GM12878 (cell line): Measurements from ENCODE around the gene JAML. TPM values are rescaled to one million over a fixed set of nuclear protein-coding genes. Genes with fewer than 3 reads are reported as not detected.

Source experiments
- ATAC-seq: fragments of 200-7000 bp; cut with Tn5 transposase; 3 replicates; pipeline ENCODE4 v1.9.1; 2020; ENCODE audit warnings: mild to moderate bottlenecking, moderate library complexity
- BruUV-seq: library from RNA; stranded (reverse); fragments of 400-500 nt; replicated peaks from 2 replicates; lab custom pipeline; 2021; lab: Mats Ljungman, UMichigan
- CTCF ChIA-PET: fragments of 300-600 bp; sonication (Branson Sonifier 250); formaldehyde crosslinking; extraction: SDS; loops from one replicate; lab custom pipeline; 2021; ENCODE audit warnings: inconsistent platforms; lab: Yijun Ruan, JAX
- POLR2A ChIA-PET: fragments of 350-600 bp; formaldehyde crosslinking; extraction: SDS; loops from one replicate; lab custom pipeline; 2021; ENCODE audit warnings: inconsistent platforms; lab: Charles Lee
- RAD21 ChIA-PET: fragments of 300-600 bp; sonication (Branson Sonifier 250); formaldehyde crosslinking; loops from one replicate; lab custom pipeline; 2023; ENCODE audit warnings: antibody characterized with exemption; ENCODE audit not compliant: unreplicated experiment; lab: Charles Lee
- SMC1A ChIA-PET: fragments of 300-600 bp; sonication (Branson Sonifier 250); formaldehyde crosslinking; loops from one replicate; lab custom pipeline; 2023; ENCODE audit not compliant: unreplicated experiment, uncharacterized antibody; lab: Charles Lee
- DNase-seq: peaks from one replicate; pipeline ENCODE4 v3.0.0-alpha.2; 2011; ENCODE audit warnings: low read depth, low spot score
- FAIRE-seq: peaks from 3 replicates; lab custom pipeline; 2011; peaks lifted over from hg19 to GRCh38; lab: Jason Lieb, UNC
- H2AFZ ChIP-seq: 2 replicates; pipeline ENCODE4 v1.6.0; 2011; ENCODE audit warnings: low read depth, low read length, control low read depth; ENCODE audit not compliant: control insufficient read depth
- H3K27ac ChIP-seq: 2 replicates; pipeline ENCODE4 v1.5.1; 2011; ENCODE audit warnings: control low read depth; ENCODE audit not compliant: control insufficient read depth, insufficient read depth
- H3K27me3 ChIP-seq, 2 experiments: replicated peaks in 1 of 2; 2 replicates each; pipeline versions ENCODE4 v1.6.0 to v1.6.1; 2011; ENCODE audit warnings: low read length in 1 of 2; ENCODE audit not compliant: control insufficient read depth in 2 of 2, insufficient read depth in 2 of 2
- H3K36me3 ChIP-seq, 2 experiments: 2 replicates each; pipeline ENCODE4 v1.5.1; 2011; ENCODE audit warnings: low read length in 1 of 2; ENCODE audit not compliant: control insufficient read depth in 2 of 2, insufficient read depth in 2 of 2
- H3K4me1 ChIP-seq: 2 replicates; pipeline ENCODE4 v1.6.1; 2011; ENCODE audit warnings: mild to moderate bottlenecking, low read length, moderate library complexity, mixed read lengths; ENCODE audit not compliant: control insufficient read depth, insufficient read depth
- H3K4me2 ChIP-seq: 2 replicates; pipeline ENCODE4 v1.6.0; 2011; ENCODE audit warnings: control low read depth; ENCODE audit not compliant: control insufficient read depth, insufficient read depth
- H3K4me3 ChIP-seq: fragments of 200-600 bp; sonication (generic); 2 replicates; pipeline ENCODE4 v1.5.1; 2016
- H3K79me2 ChIP-seq: 2 replicates; pipeline ENCODE4 v1.6.0; 2011; ENCODE audit warnings: low read length; ENCODE audit not compliant: control insufficient read depth, insufficient read depth
- H3K9ac ChIP-seq: 2 replicates; pipeline ENCODE4 v1.8.0; 2011; ENCODE audit warnings: low read length, control low read depth, mixed read lengths; ENCODE audit not compliant: control insufficient read depth, insufficient read depth
- H3K9me3 ChIP-seq: replicated peaks from 3 replicates; pipeline ENCODE4 v1.5.1; 2011; ENCODE audit warnings: mild to moderate bottlenecking, low read length; ENCODE audit not compliant: control insufficient read depth, insufficient read depth
- H4K20me1 ChIP-seq: 2 replicates; pipeline ENCODE4 v1.6.0; 2011; ENCODE audit not compliant: control insufficient read depth, insufficient read depth
- CBX3 ChIP-seq: fragments of 200-600 bp; sonication (generic); IDR thresholded peaks from 2 replicates; pipeline ENCODE4 v1.6.1; 2016; ENCODE audit warnings: low read depth, borderline replicate concordance
- CTCF ChIP-seq, 3 experiments: IDR thresholded peaks in 2 of 3; conservative IDR thresholded peaks in 1 of 3; 2 replicates each; pipeline ENCODE4 v1.5.1; 2011; ENCODE audit warnings: low read depth in 3 of 3, low read length in 3 of 3, mild to moderate bottlenecking in 3 of 3, control low read depth in 2 of 3, moderate library complexity in 2 of 3, inconsistent platforms in 1 of 3, mixed read lengths in 1 of 3; ENCODE audit not compliant: control insufficient read depth in 2 of 3, insufficient read depth in 1 of 3; ENCODE audit errors: extremely low read depth in 1 of 3
- EZH2 ChIP-seq: IDR thresholded peaks from 2 replicates; pipeline ENCODE4 v1.6.1; 2012; ENCODE audit warnings: low read depth, mild to moderate bottlenecking, control low read depth, inconsistent platforms, low read length, borderline replicate concordance; ENCODE audit not compliant: control insufficient read depth
- GATAD2B ChIP-seq: fragments of 450-650 bp; conservative IDR thresholded peaks from 2 replicates; pipeline ENCODE4 v1.6.1; 2017; ENCODE audit warnings: low read depth, mild to moderate bottlenecking, moderate library complexity
- HDAC2 ChIP-seq: fragments of 200-600 bp; sonication (generic); IDR thresholded peaks from 2 replicates; pipeline ENCODE4 v1.6.1; 2017
- IKZF1 ChIP-seq: fragments of 450-650 bp; conservative IDR thresholded peaks from 2 replicates; pipeline ENCODE4 v1.6.1; 2017; ENCODE audit warnings: antibody characterized with exemption, mild to moderate bottlenecking
- IKZF2 ChIP-seq, 2 experiments: fragments of 450-650 bp; IDR thresholded peaks; 2 replicates each; pipeline ENCODE4 v1.6.1; 2017; ENCODE audit warnings: mild to moderate bottlenecking in 2 of 2, moderate library complexity in 2 of 2
- JUND ChIP-seq: IDR thresholded peaks from 2 replicates; pipeline ENCODE4 v1.6.1; 2012; ENCODE audit warnings: low read depth, mild to moderate bottlenecking, low read length, improper control_type of control experiment, moderate library complexity
- MEF2B ChIP-seq: fragments of 450-650 bp; IDR thresholded peaks from 2 replicates; pipeline ENCODE4 v1.6.1; 2018; ENCODE audit warnings: mild to moderate bottlenecking, moderate library complexity; ENCODE audit not compliant: partially characterized antibody, poor library complexity, severe bottlenecking
- NBN ChIP-seq: fragments of 450-650 bp; IDR thresholded peaks from 2 replicates; pipeline ENCODE4 v1.6.1; 2016
- NFYB ChIP-seq: IDR thresholded peaks from 2 replicates; pipeline ENCODE4 v1.6.1; 2011; ENCODE audit warnings: low read depth, mild to moderate bottlenecking, low read length, improper control_type of control experiment, moderate library complexity; ENCODE audit not compliant: insufficient read depth
- NR2F1 ChIP-seq: fragments of 450-650 bp; conservative IDR thresholded peaks from 2 replicates; pipeline ENCODE4 v1.6.1; 2017; ENCODE audit warnings: mild to moderate bottlenecking
- POLR2A ChIP-seq: IDR thresholded peaks from 2 replicates; pipeline ENCODE4 v1.6.1; 2011; ENCODE audit warnings: low read depth, mild to moderate bottlenecking, low read length
- RB1 ChIP-seq: fragments of 450-650 bp; formaldehyde crosslinking; IDR thresholded peaks from 2 replicates; pipeline ENCODE4 v1.6.1; 2017; ENCODE audit warnings: mild to moderate bottlenecking, borderline replicate concordance
- RELB ChIP-seq: fragments of 450-650 bp; IDR thresholded peaks from 2 replicates; pipeline ENCODE4 v1.6.1; 2017; ENCODE audit warnings: low read depth, mild to moderate bottlenecking, moderate library complexity
- RUNX3 ChIP-seq: IDR thresholded peaks from 2 replicates; pipeline ENCODE4 v1.6.1; 2012; ENCODE audit warnings: low read length, inconsistent platforms
- SMC3 ChIP-seq: IDR thresholded peaks from 2 replicates; pipeline ENCODE4 v1.6.1; 2011; ENCODE audit warnings: low read length, improper control_type of control experiment, borderline replicate concordance
- YY1 ChIP-seq: IDR thresholded peaks from 2 replicates; pipeline ENCODE4 v1.6.1; 2011; ENCODE audit warnings: low read depth, mild to moderate bottlenecking, low read length
- ZNF207 ChIP-seq: fragments of 450-650 bp; IDR thresholded peaks from 2 replicates; pipeline ENCODE4 v1.6.1; 2014; ENCODE audit warnings: antibody characterized with exemption, mild to moderate bottlenecking, borderline replicate concordance
- ZSCAN29 ChIP-seq: fragments of 450-650 bp; IDR thresholded peaks from 2 replicates; pipeline ENCODE4 v1.6.1; 2017; ENCODE audit warnings: mild to moderate bottlenecking, moderate library complexity
- WGBS: methylation state at CpG from one replicate; pipeline ENCODE4 v1.1.6; 2016; ENCODE audit warnings: low lambda C conversion rate; ENCODE audit not compliant: insufficient replicate concordance, insufficient coverage; ENCODE audit errors: missing lambda C conversion rate; 5-methylcytosine and 5-hydroxymethylcytosine counted together
- in situ Hi-C: fragments of 300-500 bp; cut with MboI; formaldehyde crosslinking; loops from 9 replicates; pipeline ENCODE4 v1.14.3; 2018; ENCODE audit warnings: mixed read lengths
- intact Hi-C: fragments of 100-400 bp; cut with micrococcal nuclease; formaldehyde crosslinking; loops from one replicate; pipeline ENCODE4 v1.14.2; 2022; ENCODE audit not compliant: unreplicated experiment
- polyA plus RNA-seq, 11 experiments: library from polyadenylated mRNA; depleted of rRNA in 4 of 11; unstranded in 6 of 11; stranded (reverse) in 5 of 11; fragments of >200 nt; fragmentation: Nextera tagmentation in 4 of 11; fragmentation: Illumina TruSeq in 1 of 11; extraction: Ambion mirVana in 4 of 11; extraction: Trizol in 1 of 11; gene quantifications; 1 replicate in 1 of 11; 2 replicates in 10 of 11; pipeline versions ENCODE4 v1.2.1 to v1.2.3, GENCODE V29; 2011 to 2016; ENCODE audit warnings: inconsistent platforms in 2 of 11, missing spikeins in 2 of 11, low read depth in 1 of 11
- total RNA-seq, 4 experiments: library from RNA; depleted of rRNA in 3 of 4; stranded (reverse); fragments of >200 nt in 3 of 4; fragmentation: Illumina TruSeq in 1 of 4; extraction: Trizol in 1 of 4; gene quantifications; 2 replicates each; pipeline versions ENCODE4 v1.2.1 to v1.2.3, GENCODE V29; 2013 to 2021

The JAML gene
- total and polyA plus RNA-seq, 10 of the 15 experiments (the other 5 are each of a cell fraction or from before 2014, with no cell fraction given), result 0.60 to 8.1 (median 3.5) TPM

- peak; percentile 89 for FAIRE-seq
- Histone ChIP-seq H3K36me3 (no peaks in the 10 kb centered on the region), H3K79me2 (no peaks in the 10 kb centered on the region), H3K9ac (no peak overlapping the region), H2AFZ (peak overlapping the region; percentile 84), H3K27me3 (peaks cover 5 to 10% of the 10 kb centered on the region in 2 experiments), H4K20me1 (no peaks in the 10 kb centered on the region), H3K4me3 (peak overlapping the region; percentile 73), H3K9me3 (no peaks in the 10 kb centered on the region), H3K4me2 (peak overlapping the region; percentile 90), H3K27ac (no peak overlapping the region), H3K4me1 (no peaks in the 10 kb centered on the region)
- 2% methylated on average over 51 of the region's 78 CpGs for WGBS
- intact Hi-C loops, result loop anchor here (1.0 to 5.0 kb wide), 5 partner anchors 26 to 422 kb away; partner anchors contain the start of gene IFT46
- in situ Hi-C loops, result no loop called here
- peak; percentile 96 for ATAC-seq
- ChIA-PET CTCF (interaction anchor here (0.8 to 7.7 kb wide), 14 partner anchors 9 to 344 kb away, joined by 3 to 85 read pairs (median 4); partner anchors contain the start of gene UBE4A), RAD21 (interaction anchor here (0.8 to 7.7 kb wide), 5 partner anchors 11 to 208 kb away, joined by 3 to 52 read pairs (median 4); no protein-coding TSS in a partner anchor), SMC1A (interaction anchor here (1.0 to 7.6 kb wide), 4 partner anchors 26 to 149 kb away, joined by 3 to 49 read pairs (median 4); no protein-coding TSS in a partner anchor), POLR2A (interaction anchor here (0.6 to 1.5 kb wide), 3 partner anchors 62 to 325 kb away, joined by 3 to 4 read pairs (median 3); no protein-coding TSS in a partner anchor)
- DNase-seq, result peak; percentile 35
- BruUV-seq, result no TSS peak
- peak in 1 of 2 experiments; percentile 47; a peak in 2 of 4 replicates for TF ChIP-seq IKZF2 (IDR thresholded peaks at IDR 0.05)
- no peak for TF ChIP-seq NFYB
- no peak for TF ChIP-seq EZH2
- TF ChIP-seq MEF2B, result peak; percentile 58
- TF ChIP-seq CTCF (IDR thresholded peaks at IDR 0.05 in 2 of 3, conservative IDR thresholded peaks at IDR 0.05 in 1 of 3; ENCODE audit: control insufficient read depth in 2 of 3, extremely low read depth in 1 of 3, insufficient read depth in 1 of 3, low read depth in 3 of 3, low read length in 3 of 3), result peak; percentile 82 to 90 (median 86)
- no peak; the same call in 1 of the 2 replicates for TF ChIP-seq GATAD2B
- TF ChIP-seq JUND, result no peak
- peak; percentile 81 for TF ChIP-seq SMC3
- no peak for TF ChIP-seq ZSCAN29
- TF ChIP-seq NR2F1, result peak; percentile 49; the same call in 1 of the 2 replicates
- TF ChIP-seq NBN, result peak; percentile 28; the same call in 1 of the 2 replicates
- peak; percentile 38; the same call in 1 of the 2 replicates for TF ChIP-seq YY1
- TF ChIP-seq CBX3, result no peak
- TF ChIP-seq POLR2A, result no peak
- no peak for TF ChIP-seq HDAC2
- peak; percentile 83 for TF ChIP-seq IKZF1
- TF ChIP-seq RB1, result peak; percentile 85; the same call in 1 of the 2 replicates
- TF ChIP-seq RELB, result peak; percentile 58; the same call in 1 of the 2 replicates
- peak; percentile 52; the same call in 1 of the 2 replicates for TF ChIP-seq ZNF207
- peak; percentile 33; the same call in 1 of the 2 replicates for TF ChIP-seq RUNX3
These were observed 79.3 kb downstream of the JAML start for GRCh38 chr11:118145285-118146227.
